ENCODE measurements around the gene MGME1. TPM values are rescaled to one million over a fixed set of nuclear protein-coding genes. Genes with fewer than 3 reads are reported as not detected.
"Not testable (repeated sequence)": the region's sequence is repeated elsewhere in the genome, so short reads cannot be mapped to it uniquely, and the experiment has no call there.

Gene MGME1
- polyA plus RNA-seq, 1 donor: 53.8 TPM

DNA sequence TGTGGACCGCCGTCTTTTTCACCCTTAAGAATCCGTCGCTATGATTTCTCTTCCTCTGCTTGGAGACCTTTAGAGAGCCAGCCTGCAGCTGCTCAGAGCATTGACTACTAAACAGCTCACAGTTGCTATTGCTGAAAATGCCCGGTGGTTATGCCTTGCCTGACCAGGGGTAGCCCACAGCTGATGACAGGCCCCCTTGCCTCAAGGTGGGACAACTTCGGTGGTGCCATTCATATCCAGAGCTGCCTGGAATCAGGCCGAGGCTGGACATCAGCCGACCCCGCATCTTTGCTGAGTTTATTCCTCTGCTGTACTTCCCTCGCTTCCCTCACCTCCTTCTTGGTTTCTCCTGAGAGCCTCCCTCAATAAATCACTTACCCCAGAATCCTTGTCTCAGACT lies 49.3 kb downstream of the MGME1 start:
- DNase-seq: no peak

DNA sequence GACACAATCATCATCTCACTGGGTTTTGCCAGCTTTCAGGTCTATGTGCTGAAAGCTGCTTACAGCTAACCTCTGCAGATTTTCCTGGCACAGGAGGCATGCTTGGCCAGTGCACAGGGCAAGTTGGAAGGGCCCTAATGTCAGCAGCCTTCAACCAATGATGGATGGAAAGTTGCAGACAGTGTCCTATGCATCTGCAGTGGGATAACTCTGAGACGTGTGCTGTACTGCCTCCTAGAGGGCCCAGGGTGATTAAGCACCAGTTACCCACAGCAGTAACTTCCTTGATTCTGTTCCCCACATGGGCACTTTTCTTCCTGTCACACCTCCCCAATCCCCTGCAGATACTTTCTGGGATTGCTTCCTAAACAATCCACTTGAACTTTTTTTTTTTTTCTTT lies 50.2 kb downstream of the MGME1 start:
- DNase-seq: no peak

DNA sequence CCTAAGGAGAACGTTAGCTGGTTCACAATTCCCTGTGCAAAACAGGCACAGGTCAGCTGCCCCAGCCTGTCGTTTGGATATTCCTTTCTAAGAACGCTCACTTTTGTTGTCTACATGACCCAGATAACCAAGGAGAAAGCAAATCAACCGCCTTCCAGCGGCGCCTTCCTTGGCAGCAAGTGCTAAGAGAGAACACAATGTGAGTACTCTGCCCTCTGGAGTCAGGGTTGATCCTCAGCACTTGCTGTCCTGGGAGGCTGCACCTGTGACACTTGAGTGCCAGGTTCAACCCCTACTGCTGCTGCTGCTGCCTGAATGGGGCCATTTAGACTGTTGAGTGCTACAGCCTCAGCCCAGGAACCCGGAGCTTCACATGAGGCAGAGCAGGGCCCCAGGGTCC lies 52.1 kb downstream of the MGME1 start:
- no peak for DNase-seq

DNA sequence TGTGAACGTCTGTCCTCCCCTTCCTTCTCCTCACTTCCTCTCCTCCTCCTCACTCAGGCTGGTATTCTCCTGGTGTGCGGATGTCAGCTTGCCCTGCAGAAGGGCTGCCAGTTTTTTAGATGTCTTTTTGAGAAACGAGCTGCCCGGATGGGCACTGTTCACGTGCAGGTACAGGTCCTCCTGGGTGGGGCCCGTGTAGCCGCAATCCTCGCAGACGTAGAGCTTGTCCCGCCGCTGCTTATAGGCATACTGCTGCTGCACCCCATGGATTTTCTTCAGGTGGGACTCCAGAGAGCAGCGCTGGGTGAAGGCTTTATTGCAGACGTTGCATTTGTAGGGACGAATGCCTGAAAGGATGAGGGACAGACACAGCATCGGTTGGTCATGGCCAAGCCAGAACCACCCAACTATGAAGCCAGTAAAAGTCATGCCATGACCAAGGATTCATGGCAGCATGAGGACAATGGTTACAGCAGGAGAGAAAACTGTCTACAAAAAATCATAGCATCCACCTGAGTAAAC lies 55.8 kb downstream of the MGME1 start:
- DNase-seq: no peak

DNA sequence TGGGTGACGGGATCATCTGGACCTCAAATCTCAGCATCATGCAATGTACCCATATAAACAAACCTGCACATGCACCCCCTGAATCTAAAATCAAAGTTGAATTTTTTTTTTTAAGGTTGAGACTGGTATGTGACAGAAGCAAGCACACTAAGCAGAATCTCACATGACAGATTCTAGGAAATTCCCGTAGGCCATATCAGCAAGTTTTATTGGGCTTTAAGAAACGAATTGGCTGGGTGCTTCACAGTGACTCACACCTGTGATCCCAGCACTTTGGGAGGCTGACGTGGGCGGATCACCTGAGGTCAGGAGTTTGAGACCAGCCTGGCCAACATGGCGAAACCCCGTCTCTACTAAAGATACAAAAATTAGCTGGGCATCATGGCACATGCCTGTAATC lies 58.2 kb downstream of the MGME1 start:
- not testable (repeated sequence) for DNase-seq

DNA sequence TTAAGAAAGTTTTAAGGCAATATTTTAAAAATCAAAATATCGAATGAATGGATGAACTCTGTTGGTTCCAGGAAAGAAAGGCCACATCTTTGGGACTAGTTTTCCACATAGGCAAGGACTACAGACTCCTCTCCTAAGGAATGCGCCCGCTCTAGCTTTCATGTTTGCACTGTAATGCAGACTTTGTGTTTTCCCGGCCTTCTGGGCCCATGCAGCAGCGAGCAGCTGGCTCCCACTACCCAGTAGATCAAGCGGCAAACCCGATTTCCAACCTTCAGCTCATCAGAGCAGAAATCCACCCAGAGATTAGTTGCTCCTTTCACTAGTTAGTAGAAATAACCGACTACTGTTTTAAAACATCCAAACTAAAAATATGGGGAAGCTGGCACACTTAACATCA lies 61.2 kb downstream of the MGME1 start:
- DNase-seq: no peak

DNA sequence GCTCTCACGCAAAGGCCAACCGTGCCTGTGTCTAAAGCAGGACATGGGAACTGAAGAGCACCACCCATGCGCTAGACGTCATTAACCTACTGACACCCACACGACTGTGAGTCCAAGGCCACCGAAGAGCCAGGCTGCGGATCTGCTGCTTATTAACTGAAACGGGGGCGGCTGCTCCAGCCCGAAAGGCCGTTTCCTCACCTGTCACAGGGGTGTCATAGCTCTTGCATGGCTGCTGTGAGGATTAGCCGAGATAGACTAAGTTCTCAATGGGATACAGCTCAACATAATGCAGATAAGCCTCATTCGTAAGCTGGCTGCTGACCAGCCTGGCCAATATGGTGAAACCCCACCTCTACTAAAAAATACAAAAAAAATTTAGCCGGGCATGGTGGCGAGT lies 62.2 kb downstream of the MGME1 start:
- no peak for DNase-seq

DNA sequence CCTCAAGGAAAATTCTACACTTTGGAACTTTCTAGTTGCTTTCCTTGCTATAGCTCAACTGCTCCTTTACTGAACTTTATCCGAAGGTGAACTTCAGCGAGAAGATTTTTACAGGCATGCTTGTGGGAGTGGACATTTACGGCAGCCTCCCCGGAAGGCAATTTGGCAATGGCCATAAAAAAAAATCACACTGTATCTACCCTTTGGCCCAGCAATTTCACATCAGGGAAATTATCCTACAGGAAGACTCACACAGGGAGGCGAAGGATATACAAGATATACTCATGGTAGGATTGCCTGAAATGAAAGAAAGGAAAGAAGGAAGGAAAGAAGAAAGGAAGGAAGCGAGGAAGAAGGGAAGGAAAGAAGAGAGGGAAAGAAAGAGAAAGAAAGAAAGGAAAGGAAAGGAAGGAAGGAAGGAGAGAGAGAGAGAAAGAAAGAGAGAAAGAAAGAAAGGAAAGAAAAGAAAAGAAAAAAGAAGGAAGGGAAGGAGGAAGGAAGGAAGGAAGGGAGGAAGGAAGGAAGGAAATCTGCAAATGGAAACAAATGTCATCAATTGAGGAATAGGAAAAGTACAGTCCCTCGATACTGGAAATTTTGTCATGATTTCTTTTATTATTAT lies 63.2 kb downstream of the MGME1 start:
- DNase-seq: no peak

DNA sequence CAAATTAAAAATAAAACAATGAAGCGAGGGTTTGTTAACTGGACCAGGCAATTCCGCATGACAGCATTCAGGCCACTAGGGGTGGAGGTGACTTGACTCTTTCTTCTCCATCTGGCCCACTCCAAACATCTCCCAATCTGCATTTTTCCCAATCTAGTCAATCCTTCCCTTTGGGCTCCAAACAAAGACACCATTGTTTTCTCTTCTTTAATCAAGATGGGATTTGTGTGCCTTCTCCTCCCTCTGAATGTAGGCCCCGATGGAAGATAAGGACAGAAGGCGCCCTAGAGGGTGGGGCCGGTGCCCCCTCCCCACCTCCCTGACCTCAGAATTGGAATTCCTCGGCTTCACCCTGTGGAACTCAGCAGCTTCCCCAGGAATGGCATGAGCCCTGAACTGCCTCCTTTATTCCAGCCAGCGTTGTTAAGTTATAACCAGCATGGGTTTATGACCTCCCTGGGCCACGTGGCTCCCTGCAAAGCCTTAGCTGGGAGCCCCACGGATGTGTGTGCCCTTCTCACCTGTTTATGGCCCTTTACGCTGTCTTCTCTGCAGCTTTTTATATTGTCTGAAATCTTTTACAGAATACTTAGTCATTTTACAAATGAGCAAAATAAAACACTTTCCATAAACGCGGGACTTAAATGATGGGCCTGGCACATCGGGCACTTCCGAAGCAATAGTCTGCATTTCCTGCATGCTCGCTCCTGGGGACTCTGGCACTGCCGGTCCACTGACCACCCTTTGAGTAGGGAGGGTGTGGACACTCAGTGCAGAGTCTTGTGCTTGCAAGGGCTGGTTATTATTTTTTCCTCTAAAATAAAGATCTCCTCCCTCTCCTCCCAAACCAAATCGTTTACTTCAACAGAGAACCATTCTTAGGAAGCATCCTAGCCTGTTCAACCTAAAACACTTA lies 64.4 kb downstream of the MGME1 start:
- no peak for DNase-seq

DNA sequence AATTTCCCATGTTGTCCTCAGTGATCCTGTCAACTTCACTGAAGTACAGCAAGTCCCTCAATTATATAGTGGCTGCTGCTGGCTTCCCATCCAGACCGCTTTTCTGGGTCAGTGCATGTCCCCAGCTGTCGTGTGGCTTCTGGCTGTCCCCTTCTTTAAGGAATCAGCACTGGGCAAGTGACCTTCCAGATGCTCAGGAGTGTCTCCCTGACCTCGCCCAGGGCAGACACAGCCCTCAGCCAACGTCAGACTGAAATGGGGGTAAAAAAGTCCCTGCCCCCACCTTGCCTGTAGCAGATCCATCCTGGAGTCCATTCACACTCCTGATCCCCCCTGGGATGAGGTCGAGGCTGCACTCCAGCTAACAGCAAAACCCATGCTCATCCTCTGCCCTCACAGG lies 65.2 kb downstream of the MGME1 start:
- no peak for DNase-seq

DNA sequence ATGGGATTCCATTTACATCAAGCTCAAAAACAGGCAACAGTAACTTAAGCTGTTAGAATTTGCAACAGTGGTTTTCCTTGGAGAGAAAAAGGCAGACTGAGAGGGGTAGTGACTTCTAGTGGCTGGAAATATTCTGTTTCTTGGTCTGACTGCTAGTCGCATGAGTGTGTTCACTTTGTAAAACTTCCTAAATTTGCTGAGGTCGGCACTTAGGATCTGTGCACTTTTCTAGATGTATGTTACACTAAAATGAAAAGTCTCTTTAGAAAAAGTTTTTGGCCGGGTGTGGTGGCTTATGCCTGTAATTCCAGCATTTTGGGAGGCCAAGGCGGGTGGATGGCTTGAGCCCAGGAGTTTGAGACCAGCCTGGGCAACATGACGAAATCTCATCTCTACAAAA lies 70.2 kb downstream of the MGME1 start:
- DNase-seq: no peak

Other genes with a start within 250 kb of the MGME1 start
- 273 TPM for gene SNX5, start 224 bp upstream of the MGME1 start, polyA plus RNA-seq (ENCODE audit: insufficient read length)
- 0.60 TPM for gene OVOL2, start 88.9 kb downstream of the MGME1 start, polyA plus RNA-seq (ENCODE audit: insufficient read length)
- gene KAT14, start 168.8 kb downstream of the MGME1 start, polyA plus RNA-seq (ENCODE audit: insufficient read length): 34.5 TPM
- 17.0 TPM for gene PET117, start 168.8 kb downstream of the MGME1 start, polyA plus RNA-seq (ENCODE audit: insufficient read length)

Measured in left kidney (tissue), 2 donors.